HepG2 (cell line): ENCODE measurements around the gene SLC28A3. TPM values are rescaled to one million over a fixed set of nuclear protein-coding genes. Genes with fewer than 3 reads are reported as not detected.

Experiments used
- ATAC-seq: fragments of 200-7000 bp; cut with Tn5 transposase; 3 replicates; pipeline ENCODE4 v1.9.1; 2020; ENCODE audit warnings: mild to moderate bottlenecking, moderate library complexity
- Bru-seq: library from RNA; stranded (reverse); fragments of 400-500 nt; gene quantifications from one replicate; lab custom pipeline; 2021; lab: Mats Ljungman, UMichigan
- BruChase-seq, 2 experiments: library from RNA; stranded (reverse); fragments of 400-500 nt; gene quantifications; one replicate each; lab custom pipeline; 2021; lab: Mats Ljungman, UMichigan
- BruUV-seq: library from RNA; stranded (reverse); fragments of 400-500 nt; replicated peaks from 2 replicates; lab custom pipeline; 2021; lab: Mats Ljungman, UMichigan
- CTCF ChIA-PET: fragments of 300-600 bp; formaldehyde crosslinking; extraction: SDS; loops from one replicate; lab custom pipeline; 2021; ENCODE audit warnings: low total read pairs, inconsistent platforms, low intra/inter-chr PET ratio; lab: Yijun Ruan, JAX
- POLR2A ChIA-PET: fragments of 350-600 bp; sonication (Branson Sonifier 250); formaldehyde crosslinking; loops from one replicate; lab custom pipeline; 2020; ENCODE audit warnings: antibody characterized with exemption, inconsistent platforms; lab: Yijun Ruan, JAX
- DNase-seq: peaks from one replicate; pipeline ENCODE4 v3.0.0-alpha.2; 2015; ENCODE audit warnings: low spot score
- FAIRE-seq: peaks from 3 replicates; lab custom pipeline; 2011; peaks lifted over from hg19 to GRCh38; lab: Jason Lieb, UNC
- H2AFZ ChIP-seq: one replicate; pipeline ENCODE4 v1.6.1; 2011; ENCODE audit warnings: low read length, inconsistent platforms
- H3K27ac ChIP-seq: fragments of 300-600 bp; 3 replicates; pipeline ENCODE4 v1.8.0; 2011; ENCODE audit warnings: mixed run types, mild to moderate bottlenecking, mixed read lengths, low read length, inconsistent platforms; ENCODE audit not compliant: insufficient read depth; ENCODE audit errors: extremely low read length
- H3K27me3 ChIP-seq, 2 experiments: fragments of 200-600 bp in 1 of 2; 2 replicates in 1 of 2; 3 replicates in 1 of 2; pipeline versions ENCODE4 v1.6.0 to v1.8.0; 2011; ENCODE audit warnings: low read length in 2 of 2, mild to moderate bottlenecking in 2 of 2, moderate library complexity in 2 of 2, inconsistent platforms in 1 of 2; ENCODE audit not compliant: insufficient read depth in 2 of 2, control insufficient read depth in 1 of 2
- H3K36me3 ChIP-seq, 2 experiments: fragments of 200-600 bp in 1 of 2; replicated peaks in 1 of 2; 2 replicates in 1 of 2; 3 replicates in 1 of 2; pipeline versions ENCODE4 v1.5.1 to v1.8.0; 2011; ENCODE audit warnings: low read length in 2 of 2, inconsistent platforms in 1 of 2; ENCODE audit not compliant: insufficient read depth in 2 of 2, control insufficient read depth in 1 of 2
- H3K4me1 ChIP-seq: 2 replicates; pipeline ENCODE4 v1.5.1; 2012; ENCODE audit warnings: low read length, inconsistent platforms; ENCODE audit not compliant: insufficient read depth
- H3K4me2 ChIP-seq: 2 replicates; pipeline ENCODE4 v1.6.0; 2011; ENCODE audit warnings: low read depth, low read length, inconsistent platforms
- H3K4me3 ChIP-seq, 3 experiments: fragments of 200-600 bp in 1 of 3; sonication (generic), shearing (Covaris generic) in 1 of 3; replicated peaks in 1 of 3; 2 replicates each; pipeline ENCODE4 v1.5.1; 2011 to 2016; ENCODE audit warnings: low read length in 3 of 3, inconsistent platforms in 2 of 3, low read depth in 2 of 3, mild to moderate bottlenecking in 2 of 3, control low read depth in 1 of 3, mixed read lengths in 1 of 3; ENCODE audit not compliant: insufficient read depth in 1 of 3
- H3K79me2 ChIP-seq: one replicate; pipeline ENCODE4 v1.6.1; 2011; ENCODE audit warnings: low read length, inconsistent platforms; ENCODE audit not compliant: insufficient read depth
- H3K9ac ChIP-seq: 2 replicates; pipeline ENCODE4 v1.6.0; 2011; ENCODE audit warnings: mild to moderate bottlenecking, low read depth, low read length, inconsistent platforms; ENCODE audit not compliant: insufficient read depth
- H3K9me3 ChIP-seq: 2 replicates; pipeline ENCODE4 v1.5.1; 2012; ENCODE audit warnings: mild to moderate bottlenecking, low read length
- H4K20me1 ChIP-seq: 2 replicates; pipeline ENCODE4 v1.6.0; 2011; ENCODE audit warnings: inconsistent platforms, mild to moderate bottlenecking, low read length, moderate library complexity; ENCODE audit not compliant: insufficient read depth
- HMG20A ChIP-seq: IDR thresholded peaks from 2 replicates; pipeline ENCODE4 v1.6.1; 2016; ENCODE audit warnings: borderline replicate concordance
- LCORL ChIP-seq, 2 experiments: fragments of 450-650 bp in 1 of 2; sonication (generic) in 1 of 2; formaldehyde crosslinking in 1 of 2; IDR thresholded peaks; 2 replicates each; pipeline versions ENCODE4 v1.5.0 to v1.6.1; 2017 to 2020; ENCODE audit warnings: antibody characterized with exemption in 1 of 2, missing genetic modification reagents in 1 of 2
- MAFK ChIP-seq, 2 experiments: IDR thresholded peaks in 1 of 2; conservative IDR thresholded peaks in 1 of 2; 2 replicates each; pipeline ENCODE4 v1.6.1; 2011; ENCODE audit warnings: improper control_type of control experiment in 2 of 2, low read length in 2 of 2
- ZNF143 ChIP-seq: sonication (generic); formaldehyde crosslinking; IDR thresholded peaks from 2 replicates; pipeline ENCODE4 v1.4.0; 2020; ENCODE audit warnings: missing genetic modification reagents
- ZNF292 ChIP-seq: sonication (generic); formaldehyde crosslinking; IDR thresholded peaks from 2 replicates; pipeline ENCODE4 v1.8.1; 2022; ENCODE audit warnings: mild to moderate bottlenecking, low read depth, missing genetic modification reagents, borderline replicate concordance
- ZSCAN31 ChIP-seq: sonication (generic); formaldehyde crosslinking; IDR thresholded peaks from 2 replicates; pipeline ENCODE4 v1.5.0; 2020; ENCODE audit warnings: low read depth, mild to moderate bottlenecking, missing genetic modification reagents
- WGBS: methylation state at CpG from one replicate; pipeline ENCODE4 v1.1.6; 2017; ENCODE audit warnings: low lambda C conversion rate; 5-methylcytosine and 5-hydroxymethylcytosine counted together
- in situ Hi-C: cut with HindIII; loops from 2 replicates; pipeline ENCODE4 v1.10.0; 2017; ENCODE audit warnings: low pct_unique_long_range_greater_than_20kb; ENCODE audit not compliant: extremely low pct_ligation_motif_present
- intact Hi-C: fragments of 100-400 bp; cut with micrococcal nuclease; formaldehyde crosslinking; loops from one replicate; pipeline ENCODE4 v1.10.0; 2022; ENCODE audit not compliant: unreplicated experiment
- long read RNA-seq, 2 experiments: library from RNA in 1 of 2; library from polyadenylated mRNA in 1 of 2; stranded (forward) in 1 of 2; unstranded in 1 of 2; transcript quantifications; one replicate each; pipeline ENCODE4 v2.0.0, GENCODE V29; 2019 to 2022
- polyA minus RNA-seq, 3 experiments: library from RNA; depleted of rRNA, polyadenylated mRNA; stranded (reverse); fragments of >200 nt; gene quantifications; 2 replicates each; pipeline ENCODE4 v1.2.3, GENCODE V29; 2011; ENCODE audit warnings: low replicate concordance in 1 of 3
- polyA plus RNA-seq, 8 experiments: library from polyadenylated mRNA; depleted of rRNA in 3 of 8; stranded (reverse) in 7 of 8; unstranded in 1 of 8; fragments of >200 nt; fragmentation: Illumina TruSeq in 4 of 8; extraction: Trizol in 4 of 8; gene quantifications; 2 replicates each; pipeline versions ENCODE4 v1.2.1 to v1.2.3, GENCODE V29; 2011 to 2016; ENCODE audit warnings: low read depth in 4 of 8, missing spikeins in 1 of 8, mixed read lengths in 1 of 8; ENCODE audit not compliant: insufficient read depth in 1 of 8
- total RNA-seq, 5 experiments: library from RNA; depleted of rRNA; stranded (reverse); fragments of >200 nt; fragmentation: Illumina TruSeq; extraction: Trizol; gene quantifications; 2 replicates each; pipeline ENCODE4 v1.2.3, GENCODE V29; 2016; ENCODE audit warnings: low read depth in 1 of 5

The SLC28A3 gene
- total RNA-seq (2016; rRNA removed; fragmentation: Illumina TruSeq; extraction: Trizol) (not detected in 2 replicates), polyA plus RNA-seq (2011; rRNA removed) (not detected in 2 replicates), polyA minus RNA-seq (2011; rRNA and poly(A)+ RNA removed; ENCODE audit: low replicate concordance) (not detected in 2 replicates), Bru-seq, nascent RNA (not detected), BruChase-seq, experiment 1, labeled RNA remaining after a 6-hour chase (not detected), BruChase-seq, experiment 2, labeled RNA remaining after a 2-hour chase (not detected)
- total RNA-seq (2016; cell fraction: cytosol; rRNA removed; fragmentation: Illumina TruSeq; extraction: Trizol; ENCODE audit: low read depth) = not detected in 2 replicates
- total RNA-seq (2016; cell fraction: insoluble cytoplasmic fraction; rRNA removed; fragmentation: Illumina TruSeq; extraction: Trizol) = not detected in 2 replicates
- not detected in 2 replicates for total RNA-seq (2016; cell fraction: membrane; rRNA removed; fragmentation: Illumina TruSeq; extraction: Trizol)
- total RNA-seq (2016; cell fraction: nucleus; rRNA removed; fragmentation: Illumina TruSeq; extraction: Trizol) = not detected in 2 replicates
- not detected in 2 replicates for polyA plus RNA-seq (2011; cell fraction: cytosol; rRNA removed)
- not detected in 2 replicates for polyA plus RNA-seq (2011; cell fraction: nucleus; rRNA removed)
- polyA plus RNA-seq (2012) = not detected in 2 replicates
- not detected in 2 replicates for polyA plus RNA-seq (2016; cell fraction: cytosol; fragmentation: Illumina TruSeq; extraction: Trizol; ENCODE audit: low read depth)
- not detected in 2 replicates for polyA plus RNA-seq (2016; cell fraction: insoluble cytoplasmic fraction; fragmentation: Illumina TruSeq; extraction: Trizol; ENCODE audit: low read depth)
- polyA plus RNA-seq (2016; cell fraction: membrane; fragmentation: Illumina TruSeq; extraction: Trizol; ENCODE audit: low read depth) = not detected in 2 replicates
- polyA plus RNA-seq (2016; cell fraction: nucleus; fragmentation: Illumina TruSeq; extraction: Trizol; ENCODE audit: insufficient read depth, low read depth) = not detected in 2 replicates
- polyA minus RNA-seq (2011; cell fraction: cytosol; rRNA and poly(A)+ RNA removed) = not detected in 2 replicates
- not detected in 2 replicates for polyA minus RNA-seq (2011; cell fraction: nucleus; rRNA and poly(A)+ RNA removed)
- long read RNA-seq, experiment 1 = 0 reads
- long read RNA-seq, experiment 2 = 0 reads

GRCh38 chr9:84340535-84340934 lies at the start of gene SLC28A3:
SLC28A3 (minus strand) TSS chr9:84340758; CDS start chr9:84340633, 125 bp downstream.
- FAIRE-seq = no peak
- Histone ChIP-seq H4K20me1 (no peaks in the 10 kb centered on the region), H3K4me2 (no peak within 1 kb of the TSS), H3K27ac (no peak within 1 kb of the TSS), H3K27me3 (0 out of 5 replicates have a peak, but pooled peaks cover 0 to 3% of the 10 kb centered on the region in 2 experiments), H3K4me1 (no peaks in the 10 kb centered on the region), H3K9ac (no peak within 1 kb of the TSS), H3K79me2 (no peaks in the 10 kb centered on the region), H3K4me3 (no peak within 1 kb of the TSS), H3K9me3 (no peaks in the 10 kb centered on the region), H3K36me3 (no peaks in the 10 kb centered on the region), H2AFZ (no peak within 1 kb of the TSS)
- CTCF ChIA-PET = no interaction called here
- BruUV-seq = no TSS peak
- in situ Hi-C loops = no loop called here
- 33% methylated on average over 3 of the region's 5 CpGs for WGBS
- no peak for DNase-seq
- intact Hi-C loops = no loop called here
- TF ChIP-seq ZNF292 (CRISPR knock-in tag) (no peak), ZNF143 (CRISPR knock-in tag) (no peak), ZSCAN31 (CRISPR knock-in tag) (no peak), LCORL (IDR thresholded peaks at IDR 0.05) (no peak), LCORL (CRISPR knock-in tag; IDR thresholded peaks at IDR 0.05) (no peak), MAFK (conservative IDR thresholded peaks at IDR 0.05 in 1 of 2, IDR thresholded peaks at IDR 0.05 in 1 of 2; ENCODE audit: low read length in 2 of 2) (no peak), HMG20A (no peak)
- POLR2A ChIA-PET = no interaction called here
- no peak for ATAC-seq
